ENCODE data around the gene DSEL.

The DSEL gene

DNA sequence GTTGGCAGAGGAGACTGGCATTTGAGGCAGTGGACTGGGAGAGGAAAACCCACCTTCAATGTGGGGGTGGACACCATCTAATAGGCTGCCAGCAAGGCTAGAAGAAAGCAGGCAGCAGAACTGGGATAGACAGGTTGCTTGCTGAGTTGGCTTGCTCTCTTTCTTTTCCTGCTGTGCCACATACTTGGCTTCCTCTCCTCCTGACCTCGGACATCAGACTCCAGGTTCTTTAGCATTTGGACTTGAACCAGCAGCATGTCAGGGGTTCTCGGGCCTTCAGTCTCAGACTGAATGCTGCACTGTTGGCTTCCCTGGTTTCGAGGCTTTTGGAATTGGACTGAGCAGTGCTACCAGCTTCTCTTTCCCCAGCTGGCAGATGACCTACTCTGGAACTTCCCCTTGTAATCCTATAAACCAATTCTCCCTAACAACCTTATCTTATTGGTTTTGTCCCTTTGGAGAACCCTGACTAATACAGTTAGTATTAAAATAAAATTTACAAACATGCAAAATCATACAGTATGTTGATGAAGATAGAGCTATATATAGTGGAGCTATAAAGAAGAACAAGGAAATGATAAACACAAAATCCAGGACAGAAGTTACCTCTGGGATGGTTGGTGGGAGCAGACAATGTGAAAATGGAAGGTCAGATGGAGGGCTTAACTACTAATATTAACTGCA lies 15.9 kb downstream of the DSEL start:
- DNase-seq, result no peak

DNA sequence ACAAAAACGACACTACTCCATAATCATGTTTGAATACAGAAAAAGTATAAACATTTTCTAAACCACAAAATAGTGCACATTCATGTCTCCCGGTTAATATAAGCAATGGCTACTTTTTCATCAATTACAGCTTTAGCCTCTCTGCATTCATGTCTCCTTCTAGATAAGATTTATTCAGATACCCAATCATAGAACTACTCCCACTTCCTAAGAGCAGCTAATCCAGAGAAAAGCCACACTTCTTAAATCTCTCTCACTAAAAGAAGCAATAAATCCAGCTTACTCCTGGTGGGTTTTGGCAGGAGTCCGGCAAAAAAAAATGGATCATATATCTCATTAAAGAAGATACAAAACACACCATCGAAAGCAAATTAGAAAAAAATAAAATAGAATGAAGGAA lies 20.1 kb downstream of the DSEL start:
- no peak for DNase-seq

DNA sequence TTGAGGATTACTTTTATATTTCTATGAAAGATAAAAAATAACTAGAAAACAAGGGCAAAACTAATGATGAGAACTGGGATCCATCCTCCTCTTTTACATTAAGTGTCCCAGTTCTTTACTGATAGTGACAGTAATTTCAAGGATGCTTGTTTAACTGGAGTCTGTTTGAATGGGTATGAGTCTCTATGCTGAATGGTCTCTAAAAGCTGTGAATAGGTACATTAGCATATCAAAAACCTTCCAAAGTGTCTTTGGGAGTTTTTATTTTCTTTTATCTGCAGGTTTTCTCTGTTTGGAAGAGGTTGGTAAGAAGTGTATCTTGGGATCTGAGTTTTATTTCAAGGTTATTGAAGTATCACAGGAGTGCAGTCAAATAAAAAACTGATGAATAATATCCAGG lies 30.0 kb downstream of the DSEL start:
- no peak for DNase-seq

DNA sequence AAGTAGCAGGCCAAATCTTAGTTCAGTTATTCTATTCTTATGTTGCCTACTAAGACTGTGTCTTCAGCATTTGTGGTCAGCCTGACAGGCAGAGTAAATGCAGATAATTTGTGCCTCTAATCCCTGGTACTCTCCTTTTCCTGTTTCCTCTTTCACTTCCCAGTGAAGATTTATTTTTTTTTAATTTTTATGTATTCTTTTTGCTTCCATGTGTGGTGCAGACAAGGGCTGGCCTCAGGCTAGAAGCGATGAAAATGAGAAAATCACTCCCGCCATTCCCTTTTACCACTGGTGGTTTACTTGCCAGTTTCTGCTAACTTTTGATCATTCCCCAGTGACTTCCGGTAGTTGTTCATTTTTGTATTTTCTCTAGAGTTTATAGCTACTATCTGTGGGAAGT lies 30.9 kb downstream of the DSEL start:
- no peak for DNase-seq

DNA sequence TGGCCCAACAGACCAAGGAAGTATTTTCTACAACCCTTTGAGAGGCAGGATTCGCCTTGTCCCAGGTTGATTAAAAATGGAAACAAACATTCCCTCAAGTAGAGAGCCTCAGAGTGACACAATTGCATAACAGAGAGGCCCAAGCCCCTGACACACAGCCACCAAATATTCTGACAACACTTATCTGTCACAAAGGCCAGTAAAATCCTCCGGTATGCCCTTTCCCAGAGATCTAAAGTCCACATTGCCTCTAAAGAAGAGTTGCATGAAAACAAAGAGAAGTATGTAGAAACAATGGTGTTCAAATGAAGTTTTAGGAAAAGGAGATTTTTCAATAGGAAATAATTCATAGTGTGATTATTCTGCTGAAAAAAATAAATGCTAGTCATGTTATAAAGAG lies 32.1 kb downstream of the DSEL start:
- DNase-seq, result no peak

DNA sequence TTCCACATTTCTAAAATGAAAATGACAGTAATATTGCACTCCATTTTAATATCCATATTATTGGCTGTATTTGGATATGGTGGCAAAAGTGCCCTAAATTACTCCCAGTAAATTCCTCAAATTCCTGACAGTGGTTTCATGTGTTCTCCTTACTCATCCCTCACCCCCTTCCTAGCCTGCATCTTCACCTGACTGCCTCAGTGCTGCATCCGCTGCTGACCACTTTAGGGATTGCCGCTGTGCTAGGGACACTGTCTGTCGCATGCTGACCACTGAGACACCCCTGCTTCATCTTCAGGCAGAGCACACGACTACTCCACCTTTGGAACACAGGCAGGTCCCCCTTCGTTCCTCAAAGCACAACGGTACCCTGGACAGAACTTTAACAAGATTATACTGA lies 32.6 kb downstream of the DSEL start:
- no peak for DNase-seq

DNA sequence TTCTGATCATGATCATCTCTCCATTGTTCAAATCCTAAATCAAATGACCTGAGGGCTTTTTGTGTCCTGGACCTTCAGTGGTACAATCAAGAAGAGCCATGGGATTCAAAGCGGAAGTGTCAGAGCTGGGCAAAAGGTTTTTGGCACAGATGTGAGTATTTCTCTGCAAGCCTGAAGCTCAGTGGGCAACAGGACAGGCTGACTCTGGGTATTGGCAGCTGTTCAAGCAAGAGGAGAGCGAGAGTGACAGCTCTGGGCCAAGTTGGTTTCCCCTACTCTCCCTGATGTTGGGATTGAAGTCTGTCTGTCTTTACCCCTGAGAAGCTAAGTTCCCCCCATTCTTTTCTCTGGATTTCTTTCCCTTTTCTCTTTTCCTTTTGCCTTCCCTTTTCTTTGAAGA lies 33.3 kb downstream of the DSEL start:
- no peak for DNase-seq

DNA sequence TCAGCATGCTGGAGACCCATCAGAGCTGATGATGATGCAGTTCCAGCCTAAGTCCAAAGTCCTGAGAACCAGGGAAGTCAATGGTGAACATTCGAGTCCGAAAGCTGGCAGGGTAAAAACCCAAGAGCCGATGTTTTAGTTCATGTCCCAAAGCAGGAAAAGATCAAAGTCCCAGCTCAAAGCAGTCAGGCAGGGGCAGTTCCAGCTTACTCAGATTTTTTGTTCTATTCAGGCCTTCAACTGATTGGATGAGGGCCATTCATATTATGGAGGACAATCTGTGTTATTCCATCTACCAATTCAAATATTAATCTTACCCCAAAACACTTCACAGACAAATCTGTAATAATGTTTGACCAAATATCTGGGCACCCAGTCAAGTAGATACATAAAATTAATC lies 38.3 kb downstream of the DSEL start:
- no peak for DNase-seq

DNA sequence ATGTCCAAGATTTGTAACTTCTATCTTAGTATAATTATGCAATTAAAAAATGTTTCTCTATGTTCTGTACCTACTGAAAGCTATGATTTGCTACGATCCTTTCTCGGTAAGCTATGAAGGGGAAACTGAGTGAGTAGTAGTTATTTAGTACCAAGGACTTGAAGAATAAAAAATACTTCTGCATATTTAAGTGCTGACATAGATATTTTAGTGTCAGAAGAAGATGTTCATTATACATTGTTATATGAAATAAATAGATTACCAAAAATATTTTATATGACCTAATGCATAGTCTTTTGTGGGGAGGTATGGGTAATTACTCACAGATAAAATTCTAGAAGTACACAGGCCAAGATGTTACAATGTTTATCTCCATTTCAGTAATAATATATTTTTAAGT lies 39.0 kb downstream of the DSEL start:
- DNase-seq, result no peak

DNA sequence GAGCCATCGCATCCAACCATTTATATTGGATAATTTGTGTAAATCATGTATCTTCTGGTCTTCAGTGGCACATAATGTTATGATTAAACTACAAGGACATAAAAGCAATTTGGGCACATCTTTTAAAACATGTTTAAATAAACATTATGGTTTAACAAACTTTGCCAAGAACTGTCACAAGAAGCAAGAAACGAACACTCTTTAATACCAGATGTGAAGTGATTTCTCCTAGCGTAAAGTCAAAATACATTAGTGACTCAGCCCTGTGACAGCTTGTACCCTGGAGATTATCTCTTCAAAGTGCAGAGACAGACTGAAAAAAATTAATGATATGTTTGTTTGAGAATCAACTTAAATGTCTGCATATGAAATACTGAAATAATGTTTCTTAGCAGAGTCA lies 39.9 kb downstream of the DSEL start:
- no peak for DNase-seq

DNA sequence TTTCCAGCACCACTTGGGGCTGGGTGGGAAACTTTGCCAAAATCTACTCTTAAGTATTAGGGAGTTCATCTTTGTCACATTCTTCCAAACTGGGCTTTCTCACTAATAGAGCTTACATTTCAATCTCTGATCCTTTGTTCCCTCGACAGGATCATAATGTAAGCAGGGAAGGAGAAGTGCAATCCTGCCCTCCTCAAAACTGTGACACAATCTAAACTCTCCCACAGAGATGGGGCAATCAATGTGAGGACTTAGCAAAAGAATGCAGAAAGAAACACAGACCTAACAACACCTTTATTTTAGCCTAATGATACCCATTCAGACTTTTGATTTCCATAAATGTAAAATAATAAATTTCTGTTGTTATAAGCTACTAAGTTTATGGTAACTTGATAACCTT lies 40.8 kb downstream of the DSEL start:
- DNase-seq, result no peak

DNA sequence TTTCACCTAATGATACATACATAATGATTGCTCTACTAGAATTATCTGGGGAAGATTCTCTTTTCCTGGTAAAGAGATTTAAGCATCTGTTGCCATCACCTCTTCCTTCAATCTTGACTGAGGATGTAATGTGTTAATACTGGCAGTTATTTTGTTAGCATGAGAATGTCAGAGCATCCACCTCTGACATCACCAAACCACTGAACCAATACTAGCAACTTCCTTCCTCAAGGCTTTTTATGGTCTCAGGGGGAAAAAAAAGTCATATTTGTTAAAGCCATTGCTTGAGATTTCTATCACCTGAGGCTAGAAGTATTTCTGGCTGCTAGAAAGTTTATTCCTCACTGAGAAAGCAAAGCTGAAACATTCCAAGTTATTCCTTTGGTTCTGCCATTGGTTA lies 48.5 kb downstream of the DSEL start:
- no peak for DNase-seq

DNA sequence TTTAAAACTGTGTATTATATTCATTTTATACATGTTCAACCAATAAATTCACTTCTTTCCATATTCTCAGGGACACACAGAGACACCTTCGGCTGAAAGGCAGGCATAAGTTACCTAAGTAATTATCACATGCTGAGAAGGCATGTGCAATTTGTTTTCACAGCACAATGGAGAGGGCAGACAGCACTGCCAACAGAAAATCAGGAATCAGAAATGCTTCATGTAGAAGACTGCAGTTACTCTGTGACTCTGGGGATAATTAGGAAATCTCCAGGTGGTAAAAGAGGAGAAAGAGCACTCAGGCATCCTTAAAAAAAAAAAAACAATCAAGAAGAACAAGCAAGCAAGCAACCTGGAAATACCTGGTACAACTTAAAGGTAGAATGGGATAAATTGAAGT lies 49.3 kb downstream of the DSEL start:
- peak; percentile 92 for DNase-seq

DNA sequence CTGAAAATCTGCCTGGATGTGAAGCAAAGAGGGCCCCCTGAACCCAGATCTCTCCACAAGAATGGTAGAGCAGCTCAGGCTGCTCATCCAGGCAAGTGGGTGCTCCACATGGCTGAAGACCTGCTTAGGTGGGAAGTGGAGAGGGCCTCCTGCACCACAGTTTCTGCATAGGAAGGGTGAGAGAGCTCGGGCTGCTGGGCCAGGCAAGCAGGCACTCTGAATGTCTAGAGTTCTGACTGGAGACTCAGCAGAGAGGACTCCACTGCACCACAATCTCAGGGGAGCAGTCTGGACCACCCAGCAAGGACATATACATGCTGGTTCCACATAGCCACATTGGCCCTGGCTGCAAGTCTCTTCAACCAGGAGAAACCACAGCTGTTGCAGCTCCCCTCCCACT lies 52.0 kb downstream of the DSEL start:
- DNase-seq, result no peak

DNA sequence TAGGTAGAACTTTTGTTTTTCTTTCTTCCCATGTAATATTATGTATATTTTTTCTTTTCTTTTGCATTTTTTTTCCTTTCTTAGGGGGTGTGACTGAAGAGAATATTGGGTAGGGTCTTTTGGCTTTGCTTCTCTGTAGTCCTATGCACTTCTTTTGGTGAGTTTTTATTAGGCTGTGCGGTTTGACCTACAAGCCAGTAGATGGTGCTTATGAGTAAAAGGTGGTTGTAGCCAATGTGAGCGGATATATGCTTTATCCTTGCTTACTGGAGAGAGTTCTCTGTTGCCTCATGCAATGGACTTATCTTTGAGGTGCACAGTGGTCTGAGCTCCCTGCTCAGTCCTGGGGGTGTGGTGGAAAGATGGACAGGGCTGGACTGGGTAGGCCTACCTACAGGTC lies 52.7 kb downstream of the DSEL start:
- DNase-seq, result no peak

DNA sequence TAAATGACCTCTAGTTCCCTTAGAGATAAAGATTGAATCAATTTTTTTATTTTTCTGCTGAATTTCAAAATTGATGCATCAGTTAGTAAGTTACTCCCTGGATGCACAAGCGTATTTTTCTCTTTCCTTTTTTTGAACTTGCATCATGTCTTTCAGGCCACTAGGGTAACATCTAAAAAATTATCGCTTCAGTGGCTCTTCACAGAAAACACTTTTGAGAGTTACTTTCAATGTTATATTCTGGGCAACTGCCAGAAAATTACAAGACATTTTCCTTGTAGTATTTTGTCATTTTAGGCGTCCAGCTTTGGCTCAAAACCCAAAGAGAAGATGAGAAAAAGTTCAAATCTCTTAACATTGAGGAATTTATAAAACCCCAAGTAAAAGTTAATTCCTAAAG lies 59.8 kb downstream of the DSEL start:
- no peak for DNase-seq
